ENCODE measurements around the gene TLX2. TPM values are rescaled to one million over a fixed set of nuclear protein-coding genes. Genes with fewer than 3 reads are reported as not detected.
"Not testable (repeated sequence)": the region's sequence is repeated elsewhere in the genome, so short reads cannot be mapped to it uniquely, and the experiment has no call there.

The TLX2 gene
- polyA plus RNA-seq, 1 experiment, result not detected

DNA sequence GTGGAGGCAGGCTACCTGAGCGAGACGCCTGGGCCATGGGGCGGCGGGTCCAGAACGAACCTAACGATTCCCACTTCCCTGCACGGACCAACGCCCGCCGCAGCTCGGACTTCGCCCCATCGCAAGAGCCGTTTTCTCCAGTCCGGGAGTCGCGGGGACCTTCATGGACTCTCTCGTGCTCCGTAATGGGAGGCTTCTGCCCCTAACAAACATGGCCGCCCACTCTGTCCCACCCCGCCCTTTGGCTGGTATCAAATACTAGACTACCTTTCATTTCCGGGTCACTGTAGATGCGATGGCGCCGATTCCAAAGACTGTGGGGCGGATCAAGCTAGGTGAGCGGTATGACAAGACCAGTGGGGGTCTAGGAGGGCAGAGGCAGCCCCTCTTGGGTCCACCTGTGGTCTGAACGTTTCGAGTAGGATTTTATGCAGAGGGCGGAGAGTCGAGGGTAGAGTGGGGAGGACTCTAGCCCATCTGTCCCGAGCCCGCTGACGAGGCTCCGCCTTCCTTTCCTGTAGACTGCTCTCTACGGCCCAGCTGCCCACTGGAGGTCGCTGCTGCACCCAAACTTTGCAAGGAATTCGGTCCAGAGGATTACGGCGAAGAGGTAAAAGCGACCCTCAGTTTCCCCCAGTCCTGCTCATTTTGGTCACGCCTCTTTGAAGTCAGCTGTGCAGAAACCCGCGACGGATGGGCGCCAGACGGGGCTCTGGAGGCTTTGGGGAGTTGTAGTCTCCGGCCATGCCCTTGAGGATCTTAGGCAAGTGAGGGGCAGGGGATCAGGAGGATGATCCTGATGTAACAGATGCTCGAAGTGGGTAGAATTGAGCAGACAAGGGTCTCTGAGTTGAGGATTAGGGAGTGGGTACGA is 31.2 kb upstream of the TLX2 start, which contains the start of the genes CCDC142 and TTC31:
Gene CCDC142, minus strand, starts transcription at position 198 of the 874 bp plus-strand sequence. Its CDS starts 161 bp downstream, at position 37.
Gene TTC31, plus strand, starts transcription at position 281 of the 874 bp plus-strand sequence. Its CDS starts 15 bp downstream, at position 296.
- POLR2A ChIA-PET, result interaction anchor here (0.6 kb wide), 1 partner anchor 14 kb away, joined by 5 read pairs; no protein-coding TSS in a partner anchor
- TF ChIP-seq, protein P1, sequence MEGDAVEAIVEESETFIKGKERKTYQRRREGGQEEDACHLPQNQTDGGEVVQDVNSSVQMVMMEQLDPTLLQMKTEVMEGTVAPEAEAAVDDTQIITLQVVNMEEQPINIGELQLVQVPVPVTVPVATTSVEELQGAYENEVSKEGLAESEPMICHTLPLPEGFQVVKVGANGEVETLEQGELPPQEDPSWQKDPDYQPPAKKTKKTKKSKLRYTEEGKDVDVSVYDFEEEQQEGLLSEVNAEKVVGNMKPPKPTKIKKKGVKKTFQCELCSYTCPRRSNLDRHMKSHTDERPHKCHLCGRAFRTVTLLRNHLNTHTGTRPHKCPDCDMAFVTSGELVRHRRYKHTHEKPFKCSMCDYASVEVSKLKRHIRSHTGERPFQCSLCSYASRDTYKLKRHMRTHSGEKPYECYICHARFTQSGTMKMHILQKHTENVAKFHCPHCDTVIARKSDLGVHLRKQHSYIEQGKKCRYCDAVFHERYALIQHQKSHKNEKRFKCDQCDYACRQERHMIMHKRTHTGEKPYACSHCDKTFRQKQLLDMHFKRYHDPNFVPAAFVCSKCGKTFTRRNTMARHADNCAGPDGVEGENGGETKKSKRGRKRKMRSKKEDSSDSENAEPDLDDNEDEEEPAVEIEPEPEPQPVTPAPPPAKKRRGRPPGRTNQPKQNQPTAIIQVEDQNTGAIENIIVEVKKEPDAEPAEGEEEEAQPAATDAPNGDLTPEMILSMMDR (IDR thresholded peaks at IDR 0.05; ENCODE audit: insufficient read depth, low read depth, low read length), result peak; percentile 92
- peak; percentile 74 for DNase-seq (ENCODE audit: low read depth)
- Histone ChIP-seq H3K27me3 (ENCODE audit: control insufficient read depth, insufficient read depth, low read length) (no peaks in the 10 kb centered on the region), H3K4me3 (ENCODE audit: low read depth, low read length) (peak within 1 kb of the TSS; percentile 91), H3K36me3 (ENCODE audit: control insufficient read depth, insufficient read depth, low read length) (peaks cover 4% of the 10 kb centered on the region)
- CTCF ChIA-PET, result interaction anchor here (0.8 to 8.1 kb wide), 21 partner anchors 10 to 148 kb away, joined by 3 to 149 read pairs (median 5); partner anchors contain the start of genes INO80B, LBX2 and MRPL53

DNA sequence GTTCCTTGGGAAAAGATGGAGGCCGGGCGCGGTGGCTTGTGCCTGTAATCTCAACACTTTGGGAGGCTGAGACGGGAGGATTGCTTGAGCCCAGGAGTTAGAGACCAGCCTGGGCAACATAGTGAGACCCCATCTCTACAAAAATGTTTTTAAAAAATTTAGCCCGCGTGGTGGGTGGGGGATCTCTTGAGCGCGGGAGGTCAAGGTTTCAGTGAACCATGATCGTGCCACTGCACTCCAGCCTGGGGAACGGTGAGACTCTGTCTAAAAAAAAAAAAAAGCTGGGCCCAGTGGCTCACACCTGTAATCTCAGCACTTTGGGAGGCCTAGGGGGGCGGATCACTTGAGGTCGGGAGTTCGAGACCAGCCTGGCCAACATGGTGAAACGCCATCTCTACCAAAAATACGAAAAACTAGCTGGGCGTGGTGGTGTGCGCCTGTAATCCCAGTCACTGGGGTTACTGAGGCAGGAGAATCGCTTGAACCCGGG is 30.5 kb upstream of the TLX2 start:
- H3K36me3 ChIP-seq (ENCODE audit: control insufficient read depth, insufficient read depth, low read length); H3K27me3 ChIP-seq (ENCODE audit: control insufficient read depth, insufficient read depth, low read length); POLR2A ChIA-PET; DNase-seq (ENCODE audit: low read depth): not testable (repeated sequence)
- CTCF ChIA-PET, result interaction anchor here (1.1 to 8.1 kb wide), 13 partner anchors 10 to 148 kb away, joined by 3 to 149 read pairs (median 10); partner anchors contain the start of genes INO80B and LBX2
- peak overlapping the region; percentile 91 for H3K4me3 ChIP-seq (ENCODE audit: low read depth, low read length)

DNA sequence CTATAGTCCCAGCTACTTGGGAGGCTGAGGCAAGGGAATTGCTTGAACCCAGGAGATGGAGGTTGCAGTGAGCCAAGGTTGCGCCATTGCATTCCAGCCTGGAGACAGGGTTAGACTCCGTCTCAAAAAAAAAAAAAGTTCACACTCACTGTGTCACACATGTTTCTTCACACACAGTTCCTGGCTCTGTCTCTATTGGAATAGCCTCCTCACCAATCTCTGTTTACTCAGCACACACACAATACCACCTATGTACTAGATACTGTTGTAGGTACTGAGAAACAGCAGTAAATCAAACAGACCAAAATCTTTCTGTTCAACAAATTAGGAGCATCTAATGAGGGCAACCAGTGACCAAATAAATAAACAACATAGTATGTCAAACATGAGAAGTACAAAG is 28.1 kb upstream of the TLX2 start:
- TF ChIP-seq, protein P1 (IDR thresholded peaks at IDR 0.05; ENCODE audit: insufficient read depth, low read depth, low read length), result no peak
- H3K36me3 ChIP-seq (ENCODE audit: control insufficient read depth, insufficient read depth, low read length), result peaks cover 11% of the 10 kb centered on the region
- no peak for DNase-seq (ENCODE audit: low read depth)
- H3K4me3 ChIP-seq (ENCODE audit: low read depth, low read length), result no peak overlapping the region
- ChIA-PET CTCF (interaction anchor here (8.1 kb wide), 1 partner anchor 101 kb away, joined by 149 read pairs; no protein-coding TSS in a partner anchor), POLR2A (no interaction called here)
- H3K27me3 ChIP-seq (ENCODE audit: control insufficient read depth, insufficient read depth, low read length), result no peaks in the 10 kb centered on the region

DNA sequence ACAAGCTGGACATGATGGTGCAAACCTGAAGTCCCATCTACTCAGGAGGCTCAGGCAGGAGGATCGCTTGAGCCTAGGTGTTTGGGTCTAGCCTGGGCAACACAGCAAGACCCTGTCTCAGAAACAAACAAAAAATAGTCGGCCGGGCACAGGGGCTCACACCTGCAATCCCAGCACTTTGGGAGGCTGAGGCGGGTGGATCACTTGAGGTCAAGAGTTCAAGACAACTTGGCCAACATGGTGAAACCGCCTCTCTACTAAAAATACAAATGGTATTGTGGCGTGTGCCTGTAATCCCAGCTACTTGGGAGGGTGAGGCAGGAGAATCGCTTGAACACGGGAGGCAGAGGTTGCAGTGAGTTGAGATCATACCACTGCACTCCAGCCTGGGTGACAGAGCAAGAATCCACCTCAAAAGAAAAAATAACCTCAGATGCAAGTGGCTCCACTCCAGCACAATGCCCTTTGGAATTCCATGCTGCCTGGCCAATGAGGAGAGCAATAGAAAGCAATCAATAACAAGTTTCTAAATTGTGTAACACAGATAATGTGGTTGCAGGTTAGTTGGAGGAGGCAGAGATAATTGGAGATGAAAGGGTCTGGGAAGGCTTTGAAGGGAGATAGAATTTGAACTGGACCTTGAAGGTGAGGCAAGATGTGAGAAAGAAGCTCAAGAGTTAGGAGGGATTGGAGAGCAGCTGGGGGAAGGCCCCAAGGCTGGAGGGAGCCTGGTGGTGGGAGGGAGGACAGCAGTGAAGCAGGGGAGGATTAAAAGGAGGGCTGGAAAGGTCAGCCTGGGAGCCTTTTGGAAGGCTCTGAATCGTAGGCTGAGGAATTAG is 25.4 kb upstream of the TLX2 start:
- TF ChIP-seq, protein P1 (IDR thresholded peaks at IDR 0.05; ENCODE audit: insufficient read depth, low read depth, low read length), result no peak
- CTCF ChIA-PET, result interaction anchor here (0.7 to 1.0 kb wide), 3 partner anchors 12 to 88 kb away, joined by 3 to 4 read pairs (median 4); no protein-coding TSS in a partner anchor
- no peak for DNase-seq (ENCODE audit: low read depth)

DNA sequence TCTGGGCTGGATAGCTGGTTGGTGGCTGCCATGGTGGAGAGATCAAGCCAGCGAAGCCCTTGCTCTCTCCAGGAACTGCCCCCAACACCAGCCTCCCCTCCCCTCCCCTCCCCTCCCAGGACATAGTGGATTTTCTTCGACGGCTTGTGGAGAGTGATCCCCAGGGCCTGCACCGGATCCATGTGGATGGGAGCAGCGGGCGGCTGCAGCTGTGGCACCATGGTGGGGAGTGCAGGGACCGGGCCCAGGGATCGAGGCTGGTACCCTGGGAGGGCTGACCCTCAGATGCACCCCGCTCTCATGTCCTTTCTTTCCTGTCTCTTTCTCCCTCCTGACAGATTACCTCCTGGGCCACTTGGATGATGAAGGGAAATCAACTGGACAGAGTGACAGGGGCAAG is 24.3 kb upstream of the TLX2 start:
- POLR2A ChIA-PET, result no interaction called here

More for the DNA sequence above, 25.4 kb upstream of the TLX2 start:
- POLR2A ChIA-PET, result no interaction called here
- no peaks in the 10 kb centered on the region for H3K27me3 ChIP-seq (ENCODE audit: control insufficient read depth, insufficient read depth, low read length)
- H3K4me3 ChIP-seq (ENCODE audit: low read depth, low read length), result no peak overlapping the region
- H3K36me3 ChIP-seq (ENCODE audit: control insufficient read depth, insufficient read depth, low read length), result peaks cover 29% of the 10 kb centered on the region

More for the DNA sequence above, 24.3 kb upstream of the TLX2 start:
- no peaks in the 10 kb centered on the region for H3K27me3 ChIP-seq (ENCODE audit: control insufficient read depth, insufficient read depth, low read length)
- H3K4me3 ChIP-seq (ENCODE audit: low read depth, low read length), result no peak overlapping the region
- no peak for DNase-seq (ENCODE audit: low read depth)
- TF ChIP-seq, protein P1 (IDR thresholded peaks at IDR 0.05; ENCODE audit: insufficient read depth, low read depth, low read length), result no peak
- CTCF ChIA-PET, result no interaction called here
- H3K36me3 ChIP-seq (ENCODE audit: control insufficient read depth, insufficient read depth, low read length), result peaks cover 29% of the 10 kb centered on the region
